A673 (cell line): Measurements from ENCODE around the gene MAP7.
"Not testable (repeated sequence)": the region's sequence is repeated elsewhere in the genome, so short reads cannot be mapped to it uniquely, and the experiment has no call there.

Experiments
- CTCF ChIP-seq: fragments of 300-800, 200-600 bp; sonication (generic); conservative IDR thresholded peaks from 2 replicates; pipeline ENCODE4 v1.5.1; 2017; ENCODE audit warnings: low read depth, mild to moderate bottlenecking, antibody characterized with exemption, low read length, moderate library complexity, mixed read lengths
- EZH2 ChIP-seq: fragments of 200-600 bp; sonication (generic); IDR thresholded peaks from 2 replicates; pipeline ENCODE4 v1.6.1; 2017; ENCODE audit warnings: borderline replicate concordance, low read depth, mild to moderate bottlenecking, mixed read lengths, antibody characterized with exemption, low read length; ENCODE audit not compliant: poor library complexity, severe bottlenecking

GRCh38 chr6:136431306-136431705, 118.9 kb downstream of the MAP7 start:
- not testable (repeated sequence) for TF ChIP-seq CTCF, EZH2
